Endothelial cell of umbilical vein (primary cell): ENCODE measurements around the gene DPEP3. TPM values are rescaled to one million over a fixed set of nuclear protein-coding genes. Genes with fewer than 3 reads are reported as not detected.
A peak's percentile ranks its signal among the peaks of the same experiment; 100 is the strongest.

Source experiments
- BruUV-seq: library from RNA; stranded (reverse); fragments of 400-500 nt; replicated peaks from 2 replicates; lab custom pipeline; 2021; lab: Mats Ljungman, UMichigan
- CTCF ChIA-PET: fragments of 300-600, 350-600 bp; sonication (Branson Sonifier 250); formaldehyde crosslinking; loops from one replicate; lab custom pipeline; 2021; ENCODE audit warnings: antibody characterized with exemption, inconsistent platforms; lab: Charles Lee
- POLR2A ChIA-PET: fragments of 300-600, 350-600 bp; sonication (Branson Sonifier 250); formaldehyde crosslinking; loops from one replicate; lab custom pipeline; 2021; ENCODE audit warnings: antibody characterized with exemption, inconsistent platforms; lab: Charles Lee
- DNase-seq: peaks from one replicate; pipeline ENCODE4 v3.0.0-alpha.2; 2011; ENCODE audit warnings: low read depth, low spot score
- FAIRE-seq: peaks from 2 replicates; lab custom pipeline; 2011; peaks lifted over from hg19 to GRCh38; lab: Jason Lieb, UNC
- H2AFZ ChIP-seq: 2 replicates; pipeline ENCODE4 v1.6.0; 2012; ENCODE audit warnings: low read depth, low read length, control low read depth, inconsistent platforms
- H3K27ac ChIP-seq: 2 replicates; pipeline ENCODE4 v1.5.1; 2011; ENCODE audit warnings: low read depth, mild to moderate bottlenecking, control low read depth, low read length, moderate library complexity; ENCODE audit not compliant: insufficient read depth
- H3K27me3 ChIP-seq, 2 experiments: 2 replicates each; pipeline versions ENCODE4 v1.6.0 to v1.6.1; 2011; ENCODE audit warnings: low read length in 2 of 2, mixed read lengths in 1 of 2; ENCODE audit not compliant: control insufficient read depth in 2 of 2, insufficient read depth in 2 of 2
- H3K36me3 ChIP-seq, 2 experiments: 2 replicates in 1 of 2; 3 replicates in 1 of 2; pipeline ENCODE4 v1.5.1; 2011; ENCODE audit warnings: low read length in 2 of 2, mild to moderate bottlenecking in 1 of 2, moderate library complexity in 1 of 2; ENCODE audit not compliant: control insufficient read depth in 2 of 2, insufficient read depth in 2 of 2; ENCODE audit errors: extremely low read depth in 1 of 2
- H3K4me1 ChIP-seq: 3 replicates; pipeline ENCODE4 v1.5.1; 2011; ENCODE audit warnings: mild to moderate bottlenecking, low read length; ENCODE audit not compliant: control insufficient read depth, insufficient read depth; ENCODE audit errors: extremely low read depth
- H3K4me2 ChIP-seq: 2 replicates; pipeline ENCODE4 v1.6.1; 2011; ENCODE audit warnings: low read length, control low read depth, mixed read lengths; ENCODE audit not compliant: insufficient read depth
- H3K4me3 ChIP-seq, 3 experiments: fragments of 200-600 bp in 1 of 3; sonication (generic), shearing (Covaris generic) in 1 of 3; replicated peaks in 1 of 3; 2 replicates each; pipeline ENCODE4 v1.5.1; 2011 to 2016; ENCODE audit warnings: control low read depth in 3 of 3, low read length in 3 of 3, mild to moderate bottlenecking in 2 of 3, inconsistent platforms in 1 of 3, low read depth in 1 of 3, moderate library complexity in 1 of 3; ENCODE audit not compliant: insufficient read depth in 1 of 3
- H3K79me2 ChIP-seq: 2 replicates; pipeline ENCODE4 v1.6.0; 2012; ENCODE audit warnings: low read length, inconsistent platforms; ENCODE audit not compliant: control insufficient read depth, insufficient read depth
- H3K9ac ChIP-seq: replicated peaks from 2 replicates; pipeline ENCODE3; 2011; ENCODE audit warnings: low read length, control low read depth; ENCODE audit not compliant: insufficient read depth; ENCODE audit errors: extremely low read depth
- H3K9me1 ChIP-seq: replicated peaks from 3 replicates; pipeline ENCODE4 v1.6.0; 2011; ENCODE audit warnings: mild to moderate bottlenecking, low read length; ENCODE audit not compliant: control insufficient read depth, insufficient read depth; ENCODE audit errors: extremely low read depth
- H3K9me3 ChIP-seq: replicated peaks from 2 replicates; pipeline ENCODE4 v1.5.1; 2012; ENCODE audit warnings: low read length, inconsistent platforms; ENCODE audit not compliant: control insufficient read depth, insufficient read depth
- H4K20me1 ChIP-seq: replicated peaks from 2 replicates; pipeline ENCODE3; 2011; ENCODE audit warnings: mild to moderate bottlenecking, low read length; ENCODE audit not compliant: control insufficient read depth, insufficient read depth; ENCODE audit errors: extremely low read depth
- CTCF ChIP-seq, 2 donors: IDR thresholded peaks; 1 replicate in 1 of 2; 2 replicates in 1 of 2; pipeline ENCODE4 v1.5.1; 2011; ENCODE audit warnings: low read length in 2 of 2, mild to moderate bottlenecking in 2 of 2, moderate library complexity in 2 of 2, control low read depth in 1 of 2, inconsistent platforms in 1 of 2, low read depth in 1 of 2; ENCODE audit not compliant: insufficient read depth in 1 of 2; ENCODE audit errors: extremely low read depth in 1 of 2
- FOS ChIP-seq: IDR thresholded peaks from 2 replicates; pipeline ENCODE4 v1.6.1; 2011; ENCODE audit warnings: mild to moderate bottlenecking, low read length, moderate library complexity, borderline replicate concordance; ENCODE audit not compliant: insufficient read depth
- GATA2 ChIP-seq: IDR thresholded peaks from 2 replicates; pipeline ENCODE4 v1.7.0; 2011; ENCODE audit warnings: low read depth, mild to moderate bottlenecking, moderate library complexity, mixed read lengths, low read length; ENCODE audit not compliant: insufficient read length, insufficient read depth
- JUN ChIP-seq: IDR thresholded peaks from 2 replicates; pipeline ENCODE4 v1.6.1; 2011; ENCODE audit warnings: borderline replicate concordance, low read depth; ENCODE audit not compliant: insufficient read length, insufficient read depth
- MAX ChIP-seq: IDR thresholded peaks from 2 replicates; pipeline ENCODE4 v1.6.1; 2011; ENCODE audit not compliant: insufficient read depth, insufficient read length
- MYC ChIP-seq: IDR thresholded peaks from one replicate; pipeline ENCODE4 v1.6.1; 2011; ENCODE audit warnings: mild to moderate bottlenecking, low read depth, low read length
- POLR2A ChIP-seq: IDR thresholded peaks from 2 replicates; pipeline ENCODE4 v1.6.1; 2012; ENCODE audit warnings: low read depth, mild to moderate bottlenecking, control low read depth, low read length
- POLR2AphosphoS5 ChIP-seq: IDR thresholded peaks from 2 replicates; pipeline ENCODE4 v1.6.1; 2012; ENCODE audit warnings: low read depth, mild to moderate bottlenecking, control low read depth, low read length, moderate library complexity; ENCODE audit not compliant: insufficient read depth
- dilution Hi-C: fragments of 300-500 bp; cut with MboI; formaldehyde crosslinking; loops from one replicate; pipeline ENCODE4 v1.15.0; 2019; ENCODE audit warnings: low sequenced_read_pairs; ENCODE audit not compliant: extremely low pct_ligation_motif_present
- intact Hi-C: fragments of 100-400 bp; cut with micrococcal nuclease; formaldehyde crosslinking; loops from one replicate; pipeline ENCODE4 v1.10.0; 2022
- polyA plus RNA-seq, 4 experiments: library from polyadenylated mRNA; depleted of rRNA in 3 of 4; stranded (reverse) in 3 of 4; unstranded in 1 of 4; fragments of >200 nt; gene quantifications; 2 replicates each; pipeline versions ENCODE4 v1.2.1 to v1.2.3, GENCODE V29; 2011 to 2012; ENCODE audit warnings: missing spikeins in 1 of 4
- total RNA-seq: library from RNA; stranded (reverse); gene quantifications from 2 replicates; pipeline ENCODE4 v1.2.3, GENCODE V29; 2021

DPEP3 gene
- total and polyA plus RNA-seq, 2 donors (not counting 3 experiments of a cell fraction or from before 2014, with no cell fraction given), result 0.06 TPM; not detected in 1

GRCh38 chr16:67940446-67941089 is 39.7 kb downstream of the DPEP3 start:
- POLR2A ChIA-PET, result no interaction called here
- intact Hi-C loops, result no loop called here
- DNase-seq, result no peak

GRCh38 chr16:67939507-67940445 is 40.5 kb downstream of the DPEP3 start:
- Histone ChIP-seq H3K79me2 (no peaks in the 10 kb centered on the region), H4K20me1 (no peaks in the 10 kb centered on the region), H3K9me1 (no peaks in the 10 kb centered on the region), H3K4me2 (no peak overlapping the region), H3K4me1 (peaks cover 13% of the 10 kb centered on the region), H3K4me3 (no peak overlapping the region), H2AFZ (no peak overlapping the region), H3K27ac (no peak overlapping the region), H3K27me3 (no peaks in the 10 kb centered on the region), H3K36me3 (peaks cover 7 to 32% of the 10 kb centered on the region in 2 experiments), H3K9ac (no peak overlapping the region), H3K9me3 (no peaks in the 10 kb centered on the region)
- CTCF ChIA-PET, result interaction anchor here (1.3 to 3.1 kb wide), 4 partner anchors 14 to 124 kb away, joined by 3 to 27 read pairs (median 12); no protein-coding TSS in a partner anchor
- TF ChIP-seq FOS, result no peak
- TF ChIP-seq MAX, result no peak
- TF ChIP-seq MYC, result no peak
- TF ChIP-seq GATA2, result no peak
- TF ChIP-seq POLR2AphosphoS5, result peak; percentile 7
- TF ChIP-seq JUN, result no peak
- no peak for TF ChIP-seq CTCF (IDR thresholded peaks at IDR 0.05; ENCODE audit: extremely low read depth in 1 of 2, insufficient read depth in 1 of 2, low read depth in 1 of 2, low read length in 2 of 2)
- no TSS peak for BruUV-seq
- dilution Hi-C loops, result no loop called here
- POLR2A ChIA-PET, result no interaction called here
- no peak for FAIRE-seq
- no peak for DNase-seq
- intact Hi-C loops, result no loop called here

More at GRCh38 chr16:67940446-67941089, 39.7 kb downstream of the DPEP3 start:
- no peaks in the 10 kb centered on the region for H4K20me1 ChIP-seq
- H3K79me2 ChIP-seq, result no peaks in the 10 kb centered on the region
- FAIRE-seq, result no peak
- no peak overlapping the region for H3K4me2 ChIP-seq
- no peak overlapping the region for H3K27ac ChIP-seq
- BruUV-seq, result no TSS peak
- H3K27me3 ChIP-seq, result no peaks in the 10 kb centered on the region
- TF ChIP-seq POLR2A (no peak), MAX (no peak)
- dilution Hi-C loops, result no loop called here
- no peaks in the 10 kb centered on the region for H3K9me1 ChIP-seq
- CTCF ChIA-PET, result interaction anchor here (1.3 to 3.1 kb wide), 4 partner anchors 15 to 125 kb away, joined by 3 to 27 read pairs (median 12); no protein-coding TSS in a partner anchor
- no peaks in the 10 kb centered on the region for H3K9me3 ChIP-seq
- H3K36me3 ChIP-seq, result peaks cover 11 to 40% of the 10 kb centered on the region in 2 experiments
- no peak overlapping the region for H3K4me3 ChIP-seq
- H2AFZ ChIP-seq, result no peak overlapping the region
- H3K9ac ChIP-seq, result no peak overlapping the region
- peaks cover 6% of the 10 kb centered on the region for H3K4me1 ChIP-seq
